T-helper 17 cell (primary cell): ENCODE measurements around the gene DERA. TPM values are rescaled to one million over a fixed set of nuclear protein-coding genes. Genes with fewer than 3 reads are reported as not detected.

ENCODE experiments used
- total RNA-seq, 4 donors: library from RNA in 2 of 4; stranded (reverse) in 2 of 4; gene quantifications; one replicate each; pipeline ENCODE4 v1.2.3 and lab custom pipeline; 2022 to 2026

The DERA gene
- total RNA-seq, 2 donors from 2014 or later: 10.9 to 12.3 TPM

Other genes starting within 250 kb of the DERA start
- 1 to 10 TPM; 1.5 to 2.4 TPM for gene EPS8, start 121.9 kb upstream of the DERA start, total RNA-seq
- 100 to 1,000 TPM in 1 of 2 donors, 10 to 100 TPM in 1; 98.1 to 108 TPM for gene STRAP, start 28.9 kb upstream of the DERA start, total RNA-seq